Measurements from ENCODE around the gene HEATR9.

DNA sequence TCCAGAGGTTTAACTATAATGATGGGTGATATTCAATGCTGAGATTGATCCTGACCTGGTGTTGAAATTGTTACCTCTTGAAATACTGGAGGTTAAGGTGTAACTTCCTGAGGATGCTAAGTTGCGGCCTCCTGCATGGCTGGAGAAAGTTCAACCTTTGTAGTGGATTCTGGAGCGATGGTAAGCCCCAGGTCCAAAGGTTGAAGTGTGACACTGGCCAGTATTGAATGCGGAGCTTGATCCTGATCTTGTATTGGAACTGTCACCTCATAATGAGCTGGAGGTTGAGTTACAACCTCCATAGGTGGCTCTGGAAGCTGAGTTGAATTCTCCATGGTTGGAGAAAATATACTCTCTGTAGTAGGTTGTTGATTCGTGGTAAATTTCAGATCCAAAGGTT, 44.9 kb upstream of the HEATR9 start:
- TF ChIP-seq, protein P1, sequence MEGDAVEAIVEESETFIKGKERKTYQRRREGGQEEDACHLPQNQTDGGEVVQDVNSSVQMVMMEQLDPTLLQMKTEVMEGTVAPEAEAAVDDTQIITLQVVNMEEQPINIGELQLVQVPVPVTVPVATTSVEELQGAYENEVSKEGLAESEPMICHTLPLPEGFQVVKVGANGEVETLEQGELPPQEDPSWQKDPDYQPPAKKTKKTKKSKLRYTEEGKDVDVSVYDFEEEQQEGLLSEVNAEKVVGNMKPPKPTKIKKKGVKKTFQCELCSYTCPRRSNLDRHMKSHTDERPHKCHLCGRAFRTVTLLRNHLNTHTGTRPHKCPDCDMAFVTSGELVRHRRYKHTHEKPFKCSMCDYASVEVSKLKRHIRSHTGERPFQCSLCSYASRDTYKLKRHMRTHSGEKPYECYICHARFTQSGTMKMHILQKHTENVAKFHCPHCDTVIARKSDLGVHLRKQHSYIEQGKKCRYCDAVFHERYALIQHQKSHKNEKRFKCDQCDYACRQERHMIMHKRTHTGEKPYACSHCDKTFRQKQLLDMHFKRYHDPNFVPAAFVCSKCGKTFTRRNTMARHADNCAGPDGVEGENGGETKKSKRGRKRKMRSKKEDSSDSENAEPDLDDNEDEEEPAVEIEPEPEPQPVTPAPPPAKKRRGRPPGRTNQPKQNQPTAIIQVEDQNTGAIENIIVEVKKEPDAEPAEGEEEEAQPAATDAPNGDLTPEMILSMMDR (IDR thresholded peaks at IDR 0.05): no peak
- TF ChIP-seq POLR2A (IDR thresholded peaks at IDR 0.05): no peak

Measured in testis (tissue), 2 donors.